GM18505 (cell line): ENCODE results near the gene GRAMD2A.

ENCODE experiments used
- ATAC-seq: cut with Tn5 transposase; IDR thresholded peaks from one replicate; pipeline ENCODE4 v1.9.1; 2021; ENCODE audit not compliant: unreplicated experiment
- POLR2A ChIP-seq: IDR thresholded peaks from 4 replicates; pipeline ENCODE4 v1.6.1; 2011; ENCODE audit warnings: borderline replicate concordance; ENCODE audit not compliant: insufficient read depth, insufficient read length; ENCODE audit errors: extremely low read depth

The GRAMD2A gene

DNA sequence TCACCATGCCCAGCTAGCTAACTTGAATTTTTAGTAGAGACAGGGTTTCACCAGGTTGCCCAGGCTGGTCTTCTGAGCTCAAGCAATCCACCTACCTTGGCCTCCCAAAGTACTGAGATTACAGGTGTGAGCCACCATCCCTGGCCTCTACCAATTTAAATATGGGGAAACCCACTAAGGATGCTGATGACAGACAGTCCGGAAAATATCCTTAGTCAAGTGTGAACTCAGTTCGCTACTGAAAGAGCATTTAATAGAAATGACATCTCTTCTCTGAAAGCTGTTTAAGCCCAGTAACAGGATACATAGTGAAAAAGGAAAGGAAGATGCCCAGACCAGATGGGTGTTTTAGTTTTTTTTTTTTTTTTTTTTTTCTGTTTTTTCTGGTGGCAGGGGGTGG is 7.7 kb upstream of the GRAMD2A start:
- ATAC-seq: no peak
- no peak for TF ChIP-seq POLR2A

DNA sequence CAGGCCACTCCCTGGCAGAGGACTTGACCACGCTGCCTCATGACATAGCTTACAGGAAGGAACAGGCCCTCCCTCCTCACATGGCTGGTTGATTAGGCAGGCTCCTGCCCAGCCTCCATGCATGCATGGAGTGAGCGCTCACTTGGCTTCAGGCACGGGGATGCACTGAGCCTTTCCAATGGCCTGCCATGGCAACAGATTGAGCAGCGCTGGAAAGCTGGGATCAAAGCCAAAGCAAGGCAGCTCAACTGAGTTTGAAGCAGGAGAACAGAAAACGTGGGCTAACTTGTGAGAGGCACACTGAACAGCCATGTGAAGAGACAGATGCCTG is 5.9 kb upstream of the GRAMD2A start:
- ATAC-seq: no peak
- no peak for TF ChIP-seq POLR2A

DNA sequence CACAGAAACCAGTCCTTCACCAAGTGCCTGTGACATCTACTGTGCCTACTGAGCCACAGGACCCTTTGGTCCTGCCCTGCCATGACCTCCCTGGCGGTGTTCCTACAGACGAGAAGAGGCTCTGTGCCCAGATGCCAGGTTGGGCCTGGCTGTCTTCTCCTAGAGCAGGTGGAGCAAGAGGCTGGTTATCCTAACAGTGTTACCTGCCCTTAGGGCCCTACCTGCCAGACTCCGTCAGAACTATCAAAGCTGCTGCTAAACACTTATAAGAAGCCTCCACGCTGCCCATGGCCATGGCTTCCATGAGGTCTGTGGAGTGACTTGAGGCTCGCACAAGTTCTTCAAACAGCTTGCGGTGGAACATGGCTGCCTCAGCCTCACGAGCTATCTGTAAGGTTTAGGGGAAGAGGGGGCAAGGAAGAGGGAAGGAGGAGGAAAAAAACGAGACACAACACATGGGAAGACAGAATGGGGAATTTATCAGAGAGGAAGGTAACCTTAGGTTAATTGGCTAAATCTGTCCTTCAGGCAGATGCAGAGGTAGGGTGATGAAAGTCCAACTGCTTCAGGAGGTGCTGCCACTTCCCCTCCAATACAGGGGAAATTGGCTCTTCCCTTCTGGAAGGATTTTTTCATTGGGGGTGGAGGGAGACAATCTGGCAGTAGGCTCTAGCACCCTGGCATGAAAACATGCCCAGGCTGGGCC is 5.4 kb upstream of the GRAMD2A start:
- no peak for TF ChIP-seq POLR2A

DNA sequence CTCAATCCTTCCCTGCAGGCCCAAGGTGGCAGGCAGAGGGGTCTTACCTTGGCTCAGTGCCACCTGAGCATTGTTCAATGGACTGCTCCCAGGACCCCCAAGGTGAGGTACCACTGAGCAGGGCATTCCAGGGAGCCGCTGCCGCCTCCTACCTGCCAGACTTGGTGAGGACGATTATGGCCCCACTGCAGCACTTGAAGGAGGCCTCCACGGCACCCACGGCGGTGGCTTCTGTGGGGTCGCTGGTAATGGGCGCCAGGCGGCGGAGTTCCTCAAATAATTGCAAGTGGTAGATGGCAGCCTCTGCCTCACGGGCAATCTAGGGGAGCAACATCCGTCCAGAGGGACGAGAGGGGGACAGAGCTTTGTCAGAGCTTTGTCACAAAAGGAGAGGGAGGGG is 4.7 kb upstream of the GRAMD2A start:
- TF ChIP-seq POLR2A: no peak
- no peak for ATAC-seq

More for the DNA sequence above, 5.4 kb upstream of the GRAMD2A start:
- ATAC-seq: no peak

DNA sequence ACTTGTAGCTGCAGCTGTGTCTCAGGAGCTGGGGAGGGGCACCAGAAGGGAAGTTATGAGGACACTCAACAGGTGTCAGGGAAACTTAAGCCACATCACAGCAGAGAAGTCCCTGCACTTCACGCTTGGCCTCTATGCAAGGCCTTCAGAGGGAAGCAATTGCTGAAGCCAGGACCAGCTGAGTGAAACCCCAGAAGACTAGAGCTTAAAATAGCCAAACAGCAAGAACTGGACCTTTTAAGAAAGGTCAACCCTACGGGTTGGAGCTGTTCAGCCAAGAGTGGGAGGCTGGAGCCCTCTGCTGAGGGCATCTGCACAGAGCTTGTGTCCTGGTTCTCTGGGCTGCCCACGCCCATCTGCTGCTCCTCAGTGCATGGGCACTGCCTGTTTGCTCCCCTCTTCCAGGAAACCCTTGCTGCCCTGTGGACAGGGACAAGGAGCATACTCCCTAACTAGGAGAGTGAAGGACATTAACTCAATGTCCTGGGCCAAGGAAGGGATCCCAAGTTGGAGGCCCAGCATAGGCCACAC is 3.9 kb upstream of the GRAMD2A start:
- no peak for ATAC-seq
- no peak for TF ChIP-seq POLR2A

DNA sequence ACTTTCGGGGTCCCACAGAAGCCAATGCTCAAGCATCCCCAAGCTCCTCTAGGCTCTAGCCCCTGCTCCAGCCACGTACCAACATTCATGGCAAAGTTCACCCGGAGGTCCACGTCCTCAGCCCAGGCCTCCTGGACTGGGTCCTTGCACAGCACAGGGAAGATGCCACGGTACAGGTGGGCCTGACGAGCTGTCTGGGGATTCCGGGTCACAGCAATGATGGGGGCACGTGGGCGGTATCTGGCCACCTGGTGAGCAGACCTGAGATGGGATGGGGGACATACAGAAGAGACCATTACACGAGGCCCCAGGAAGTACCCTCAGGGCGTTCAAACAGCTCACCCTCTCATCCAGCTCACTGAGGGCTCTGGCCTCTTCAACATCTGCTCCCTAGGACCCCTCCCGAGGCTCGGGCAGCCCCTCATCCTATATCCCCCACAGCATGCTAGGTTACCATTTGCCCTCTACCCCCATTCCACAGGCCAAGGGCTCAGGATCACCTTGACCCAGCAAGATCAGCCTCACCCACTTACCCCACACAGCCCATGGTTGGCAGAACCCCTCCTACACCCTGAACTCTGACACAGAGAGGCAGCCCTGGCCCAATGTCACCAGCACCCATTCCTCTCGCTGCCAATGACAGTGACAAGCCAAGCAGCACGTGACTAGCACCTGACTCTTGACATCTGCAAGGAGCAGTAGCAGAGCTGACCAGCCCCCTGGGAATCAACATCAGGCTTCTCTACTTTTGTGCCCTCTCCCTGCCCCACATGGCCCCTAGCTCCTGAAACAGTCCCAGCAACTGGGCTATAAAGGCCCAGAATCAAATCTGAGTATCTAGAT is 3.0 kb upstream of the GRAMD2A start:
- no peak for ATAC-seq
- TF ChIP-seq POLR2A: no peak

DNA sequence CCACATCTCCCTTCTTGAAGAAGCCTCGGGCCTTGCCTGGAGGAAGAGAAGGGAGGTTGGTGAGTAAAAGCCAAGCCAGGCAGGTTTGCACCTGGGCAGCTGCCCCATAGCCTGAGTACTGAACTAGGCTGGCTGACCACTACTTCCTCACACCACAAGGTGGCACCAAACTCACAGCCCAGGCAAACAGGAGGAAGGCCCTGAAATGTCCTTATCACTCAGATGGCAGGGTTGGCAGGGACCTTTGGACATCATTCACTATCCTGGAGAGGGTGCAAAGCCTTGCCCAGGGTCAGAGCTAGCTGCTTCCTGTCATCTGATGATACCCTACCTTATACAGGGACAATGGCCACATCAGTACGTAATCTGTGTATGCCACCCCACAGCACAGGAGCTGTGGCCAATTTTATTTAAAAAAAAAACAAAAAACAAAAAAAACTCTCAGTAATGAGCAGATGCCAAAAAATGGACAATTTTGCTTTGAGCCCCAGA is 2.2 kb upstream of the GRAMD2A start:
- no peak for ATAC-seq
- TF ChIP-seq POLR2A: no peak

DNA sequence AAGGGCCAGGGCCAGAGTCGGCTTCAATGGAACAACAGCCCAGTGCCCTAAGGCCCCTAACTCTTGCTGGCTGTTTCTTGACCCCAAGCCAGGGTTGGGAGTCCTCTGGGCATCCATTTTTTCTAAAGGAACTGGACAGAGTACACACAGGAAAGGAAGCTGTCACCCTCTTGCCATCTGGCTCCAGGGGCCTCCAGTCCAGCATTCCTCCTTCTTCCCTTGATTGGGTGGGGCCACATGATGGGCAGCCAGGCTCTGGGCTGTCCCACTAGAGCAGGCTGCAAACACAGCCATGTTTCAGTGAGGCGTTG is 1.6 kb upstream of the GRAMD2A start:
- TF ChIP-seq POLR2A: no peak
- ATAC-seq: no peak

DNA sequence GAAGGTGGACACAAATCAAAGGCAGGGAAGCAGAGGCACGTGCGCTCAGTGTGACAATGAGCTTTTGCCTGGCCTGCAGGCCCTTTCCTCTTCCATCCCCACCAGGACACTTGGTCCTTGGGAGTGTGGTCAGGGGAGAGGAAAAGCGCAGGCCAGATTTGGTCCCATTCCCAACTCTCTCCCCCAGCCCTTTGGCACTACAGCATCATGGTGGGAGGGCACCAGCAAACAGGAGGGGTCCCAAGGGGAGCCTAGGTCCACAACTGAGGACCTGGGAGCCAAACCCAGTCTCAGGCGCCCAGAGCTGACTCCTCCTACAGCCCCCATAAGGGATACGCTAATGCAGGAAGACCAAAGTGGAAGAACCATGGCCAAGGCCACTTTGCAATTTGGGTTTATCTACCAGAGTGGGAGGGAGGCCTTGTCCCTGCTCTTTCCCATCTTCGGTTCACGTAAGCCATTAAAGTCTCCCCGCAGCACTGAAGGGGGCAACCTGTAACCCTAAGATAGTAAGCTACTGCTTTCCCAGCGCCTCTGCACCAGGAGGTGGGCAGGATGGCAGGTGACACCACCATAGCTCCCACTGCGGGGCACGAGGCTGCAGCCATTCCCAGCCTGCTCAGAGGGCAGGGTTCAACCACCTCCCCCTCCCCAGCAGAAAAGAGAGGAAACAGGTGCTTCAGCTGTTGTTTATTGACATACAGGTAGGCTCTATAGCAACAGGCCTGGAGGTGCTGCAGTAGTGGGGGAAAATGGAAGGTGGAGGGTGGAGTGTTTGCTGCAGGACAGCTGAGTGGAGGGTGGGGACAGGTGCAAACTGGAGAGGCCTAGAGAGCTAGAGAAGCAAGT is 993 bp upstream of the GRAMD2A start:
- no peak for ATAC-seq
- peak; percentile 25 for TF ChIP-seq POLR2A

DNA sequence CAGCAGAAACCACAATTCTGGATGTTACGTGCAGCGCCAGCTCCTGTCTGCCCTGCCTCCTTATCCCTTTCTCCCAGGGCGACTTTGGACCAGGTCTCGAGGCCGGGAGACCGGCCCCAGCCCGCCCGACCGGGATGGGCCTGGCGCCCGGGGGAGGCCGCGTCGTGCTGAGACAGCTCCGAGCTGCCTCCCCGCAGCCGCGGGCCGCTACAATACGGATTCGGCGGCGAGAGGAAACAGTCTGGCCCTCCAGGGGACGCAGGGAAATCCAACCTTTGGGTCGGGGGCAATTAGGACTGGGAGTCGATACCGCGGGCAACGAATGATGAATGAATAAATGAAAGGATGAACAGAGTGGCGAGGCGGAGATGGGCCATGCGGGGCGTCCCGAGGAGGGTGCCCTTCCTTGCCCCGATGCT is 537 bp downstream of the GRAMD2A start:
- TF ChIP-seq POLR2A: no peak
- ATAC-seq: peak; percentile 11

DNA sequence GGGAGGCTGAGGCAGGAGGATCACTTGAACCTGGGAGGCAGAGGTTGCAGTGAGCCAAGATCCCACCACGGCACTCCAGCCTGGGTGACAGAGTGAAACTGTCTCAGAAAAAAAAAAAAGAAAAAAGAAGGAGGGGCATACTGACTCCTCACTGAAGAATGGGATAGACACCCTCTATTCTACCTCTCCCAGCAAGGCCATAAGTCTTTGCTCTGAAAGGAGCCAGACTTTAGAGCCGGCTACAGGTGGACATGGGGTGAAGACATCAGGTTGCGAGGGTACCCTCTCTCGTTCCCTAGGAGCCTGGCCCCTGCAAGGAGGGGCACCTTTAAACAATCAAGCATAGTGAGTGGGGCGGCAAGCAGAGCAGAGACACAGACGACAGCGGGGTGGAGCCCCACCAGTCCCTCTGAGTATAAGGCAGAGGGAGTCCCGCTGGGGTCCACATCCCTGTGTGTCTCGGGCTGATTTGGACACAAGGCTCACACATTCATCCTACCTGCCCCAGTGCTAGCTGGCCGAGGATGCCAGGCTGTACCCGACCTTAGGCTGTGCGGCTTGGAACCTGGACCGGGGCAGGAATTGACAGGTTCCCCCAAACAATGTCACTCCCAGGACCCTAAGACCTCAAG is 1.1 kb downstream of the GRAMD2A start:
- no peak for ATAC-seq
- TF ChIP-seq POLR2A: no peak

DNA sequence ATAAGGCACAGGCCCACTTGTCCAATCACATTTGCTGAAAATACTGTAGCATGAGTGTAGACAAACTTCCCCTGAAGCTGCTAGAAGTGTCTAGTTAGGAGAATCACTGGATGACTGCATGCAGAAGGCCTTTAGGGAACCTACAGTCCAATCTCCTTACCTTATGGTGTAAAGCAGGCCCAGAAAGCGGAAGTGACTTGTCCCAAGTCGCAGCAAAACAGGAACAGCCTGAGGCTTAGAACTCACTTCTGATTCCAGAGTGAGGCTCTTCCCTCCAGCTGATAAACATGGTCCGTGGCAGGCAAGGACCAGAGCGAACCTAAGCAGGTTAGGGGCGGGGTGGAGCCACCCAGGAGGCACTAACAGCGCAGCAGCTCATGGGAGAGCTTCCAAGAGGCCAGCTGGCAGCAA is 2.5 kb downstream of the GRAMD2A start:
- TF ChIP-seq POLR2A: no peak
- ATAC-seq: no peak

DNA sequence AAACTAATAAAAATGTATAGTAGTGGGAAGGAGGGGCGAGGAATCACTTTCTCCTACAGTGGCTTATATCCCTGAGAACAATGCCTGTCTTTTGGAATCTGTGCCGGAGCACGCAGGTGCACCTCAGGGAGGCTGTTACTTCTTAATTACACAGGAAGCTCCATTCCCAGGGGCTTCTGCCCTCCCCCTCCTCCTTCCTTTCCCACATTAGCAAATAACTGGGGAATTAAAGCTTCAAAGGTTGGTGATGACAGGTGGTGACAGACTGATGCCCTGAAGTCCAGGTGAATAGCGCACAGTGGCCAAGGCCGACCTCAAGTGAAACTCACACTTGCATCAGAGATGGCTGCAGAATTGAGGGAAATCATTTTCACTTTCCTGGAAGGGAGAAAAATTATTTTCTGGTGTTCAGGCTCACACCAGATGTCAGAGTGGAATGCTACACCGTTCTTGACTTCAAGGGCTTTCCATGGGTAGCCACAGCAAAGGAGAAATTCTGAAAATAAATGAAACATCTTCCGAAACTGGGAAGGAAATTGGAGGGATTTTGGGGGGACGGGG is 3.7 kb downstream of the GRAMD2A start:
- ATAC-seq: no peak
- no peak for TF ChIP-seq POLR2A

DNA sequence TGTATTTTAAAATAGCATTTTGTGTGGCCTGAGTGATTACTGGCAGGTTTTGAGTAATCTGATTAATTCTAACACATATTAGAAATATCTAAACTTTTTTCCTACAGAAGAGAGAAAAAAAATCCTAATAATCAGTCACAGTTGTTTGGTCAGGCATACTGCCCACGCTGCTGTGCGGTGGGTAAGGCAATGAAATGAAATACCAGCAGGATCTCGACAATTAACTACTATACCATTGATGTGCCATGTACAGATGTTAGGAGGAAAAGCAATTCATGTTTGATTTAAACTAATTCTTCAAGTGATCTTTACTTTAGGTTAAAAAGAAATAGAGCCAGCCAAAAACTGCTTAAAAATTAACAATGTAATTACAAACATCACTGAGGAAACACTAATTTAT is 5.2 kb downstream of the GRAMD2A start:
- no peak for ATAC-seq
- TF ChIP-seq POLR2A: no peak
